Endothelial cell of umbilical vein (primary cell): ENCODE results near the gene CCDC69.

Source experiments
- CTCF ChIP-seq, 2 donors: IDR thresholded peaks; 1 replicate in 1 of 2; 2 replicates in 1 of 2; pipeline ENCODE4 v1.5.1; 2011; ENCODE audit warnings: low read length in 2 of 2, mild to moderate bottlenecking in 2 of 2, moderate library complexity in 2 of 2, control low read depth in 1 of 2, inconsistent platforms in 1 of 2, low read depth in 1 of 2; ENCODE audit not compliant: insufficient read depth in 1 of 2; ENCODE audit errors: extremely low read depth in 1 of 2
- EZH2 ChIP-seq: IDR thresholded peaks from 2 replicates; pipeline ENCODE4 v1.6.1; 2012; ENCODE audit warnings: borderline replicate concordance, low read depth, mild to moderate bottlenecking, moderate library complexity, low read length, inconsistent platforms; ENCODE audit not compliant: severe bottlenecking
- FOS ChIP-seq: IDR thresholded peaks from 2 replicates; pipeline ENCODE4 v1.6.1; 2011; ENCODE audit warnings: mild to moderate bottlenecking, low read length, moderate library complexity, borderline replicate concordance; ENCODE audit not compliant: insufficient read depth
- GATA2 ChIP-seq: IDR thresholded peaks from 2 replicates; pipeline ENCODE4 v1.7.0; 2011; ENCODE audit warnings: low read depth, mild to moderate bottlenecking, moderate library complexity, mixed read lengths, low read length; ENCODE audit not compliant: insufficient read length, insufficient read depth
- JUN ChIP-seq: IDR thresholded peaks from 2 replicates; pipeline ENCODE4 v1.6.1; 2011; ENCODE audit warnings: borderline replicate concordance, low read depth; ENCODE audit not compliant: insufficient read length, insufficient read depth
- MAX ChIP-seq: IDR thresholded peaks from 2 replicates; pipeline ENCODE4 v1.6.1; 2011; ENCODE audit not compliant: insufficient read depth, insufficient read length
- MYC ChIP-seq: IDR thresholded peaks from one replicate; pipeline ENCODE4 v1.6.1; 2011; ENCODE audit warnings: mild to moderate bottlenecking, low read depth, low read length
- POLR2A ChIP-seq: IDR thresholded peaks from 2 replicates; pipeline ENCODE4 v1.6.1; 2012; ENCODE audit warnings: low read depth, mild to moderate bottlenecking, control low read depth, low read length
- POLR2AphosphoS5 ChIP-seq: IDR thresholded peaks from 2 replicates; pipeline ENCODE4 v1.6.1; 2012; ENCODE audit warnings: low read depth, mild to moderate bottlenecking, control low read depth, low read length, moderate library complexity; ENCODE audit not compliant: insufficient read depth

GRCh38 chr5:151230048-151230680 lies 6.3 kb upstream of the CCDC69 start:
- no peak for TF ChIP-seq CTCF (IDR thresholded peaks at IDR 0.05; ENCODE audit: extremely low read depth in 1 of 2, insufficient read depth in 1 of 2, low read depth in 1 of 2, low read length in 2 of 2)
- TF ChIP-seq POLR2A: no peak
- no peak for TF ChIP-seq MAX
- TF ChIP-seq EZH2: no peak
- no peak for TF ChIP-seq MYC
- no peak for TF ChIP-seq FOS
- TF ChIP-seq JUN: no peak
- no peak for TF ChIP-seq POLR2AphosphoS5
- no peak for TF ChIP-seq GATA2
